CD14-positive monocyte (primary cell): ENCODE results near the gene MYO7A. TPM values are rescaled to one million over a fixed set of nuclear protein-coding genes. Genes with fewer than 3 reads are reported as not detected.

Source experiments
- DNase-seq, 3 donors: peaks; one replicate each; pipeline ENCODE4 v3.0.0-alpha.2; 2011 to 2022
- H2AFZ ChIP-seq: 2 replicates; pipeline ENCODE4 v1.6.0; 2012; ENCODE audit warnings: mild to moderate bottlenecking, low read depth, low read length, inconsistent platforms; ENCODE audit not compliant: insufficient read depth, poor library complexity, severe bottlenecking
- H3K27ac ChIP-seq, 2 donors: 1 replicate in 1 of 2; 2 replicates in 1 of 2; pipeline ENCODE4 v1.5.1; 2012 to 2013; ENCODE audit warnings: low read length in 2 of 2, control low read depth in 1 of 2, inconsistent platforms in 1 of 2, low read depth in 1 of 2, mild to moderate bottlenecking in 1 of 2
- H3K27me3 ChIP-seq, 2 donors: one replicate each; pipeline versions ENCODE4 v1.6.0 to v1.6.1; 2011 to 2013; ENCODE audit warnings: low read length in 2 of 2; ENCODE audit not compliant: control insufficient read depth in 2 of 2, insufficient read depth in 2 of 2
- H3K36me3 ChIP-seq, 2 donors: replicated peaks in 1 of 2; 1 replicate in 1 of 2; 2 replicates in 1 of 2; pipeline versions ENCODE4 v1.5.1 to v1.6.1; 2012 to 2013; ENCODE audit warnings: low read length in 2 of 2, control low read depth in 1 of 2, inconsistent platforms in 1 of 2, mild to moderate bottlenecking in 1 of 2; ENCODE audit not compliant: insufficient read depth in 2 of 2, control insufficient read depth in 1 of 2
- H3K4me1 ChIP-seq, 2 donors: 1 replicate in 1 of 2; 2 replicates in 1 of 2; pipeline versions ENCODE4 v1.5.1 to v1.6.1; 2012 to 2013; ENCODE audit warnings: low read length in 2 of 2, control low read depth in 1 of 2, inconsistent platforms in 1 of 2, mild to moderate bottlenecking in 1 of 2, moderate library complexity in 1 of 2; ENCODE audit not compliant: insufficient read depth in 2 of 2, control insufficient read depth in 1 of 2
- H3K4me2 ChIP-seq: replicated peaks from 2 replicates; pipeline ENCODE3; 2012; ENCODE audit warnings: low read length, moderate library complexity, mild to moderate bottlenecking; ENCODE audit not compliant: poor library complexity, severe bottlenecking; ENCODE audit errors: extremely low read depth
- H3K4me3 ChIP-seq, 3 experiments: fragments of 200-600 bp in 1 of 3; sonication (generic) in 1 of 3; replicated peaks in 1 of 3; 1 replicate in 2 of 3; 2 replicates in 1 of 3; pipeline ENCODE4 v1.5.1; 2011 to 2013; ENCODE audit warnings: low read length in 3 of 3, mild to moderate bottlenecking in 3 of 3, control low read depth in 2 of 3, low read depth in 2 of 3, inconsistent platforms in 1 of 3, moderate library complexity in 1 of 3
- H3K79me2 ChIP-seq: 2 replicates; pipeline ENCODE4 v1.6.0; 2012; ENCODE audit warnings: mild to moderate bottlenecking, control low read depth, inconsistent platforms, low read length, moderate library complexity; ENCODE audit not compliant: insufficient read depth
- H3K9ac ChIP-seq: 2 replicates; pipeline ENCODE4 v1.6.0; 2017; ENCODE audit warnings: low read length, mild to moderate bottlenecking; ENCODE audit not compliant: insufficient read depth, poor library complexity, severe bottlenecking
- H3K9me3 ChIP-seq, 2 donors: replicated peaks in 1 of 2; 1 replicate in 1 of 2; 2 replicates in 1 of 2; pipeline versions ENCODE4 v1.5.1 to v1.6.1; 2012 to 2013; ENCODE audit warnings: low read length in 2 of 2, control low read depth in 1 of 2; ENCODE audit not compliant: control insufficient read depth in 1 of 2, insufficient read depth in 1 of 2
- H4K20me1 ChIP-seq: 2 replicates; pipeline ENCODE4 v1.6.0; 2012; ENCODE audit warnings: mild to moderate bottlenecking, low read length, control low read depth, moderate library complexity; ENCODE audit not compliant: insufficient read depth
- H3K27ac Mint-ChIP-seq, 7 donors: one replicate each; pipeline ENCODE4 v1.8.0; 2020; ENCODE audit warnings: mild to moderate bottlenecking in 7 of 7, mixed read lengths in 7 of 7, moderate library complexity in 6 of 7, inconsistent platforms in 2 of 7
- H3K27me3 Mint-ChIP-seq, 3 donors: one replicate each; pipeline ENCODE4 v1.8.0; 2021 to 2022; ENCODE audit warnings: low read depth in 3 of 3, mild to moderate bottlenecking in 3 of 3, mixed read lengths in 3 of 3, moderate library complexity in 3 of 3, inconsistent platforms in 1 of 3
- H3K36me3 Mint-ChIP-seq, 2 donors: one replicate each; pipeline ENCODE4 v1.8.0; 2020; ENCODE audit warnings: mixed read lengths in 2 of 2, inconsistent platforms in 1 of 2, mild to moderate bottlenecking in 1 of 2
- H3K4me1 Mint-ChIP-seq: one replicate; pipeline ENCODE4 v1.8.0; 2020; ENCODE audit warnings: mild to moderate bottlenecking, mixed read lengths
- H3K4me3 Mint-ChIP-seq, 2 donors: one replicate each; pipeline ENCODE4 v1.8.0; 2020; ENCODE audit warnings: mild to moderate bottlenecking in 2 of 2, mixed read lengths in 2 of 2, moderate library complexity in 1 of 2
- H3K9me3 Mint-ChIP-seq, 7 donors: one replicate each; pipeline ENCODE4 v1.8.0; 2020 to 2022; ENCODE audit warnings: mixed read lengths in 7 of 7, mild to moderate bottlenecking in 6 of 7, moderate library complexity in 6 of 7, inconsistent platforms in 2 of 7
- CTCF ChIP-seq: fragments of 200-600 bp; IDR thresholded peaks from one replicate; pipeline ENCODE4 v1.8.0; 2022; ENCODE audit warnings: antibody characterized with exemption, mild to moderate bottlenecking
- WGBS: methylation state at CpG from one replicate; pipeline ENCODE4 v1.1.5; 2013; ENCODE audit warnings: missing lambda C conversion rate; ENCODE audit not compliant: insufficient coverage; 5-methylcytosine and 5-hydroxymethylcytosine counted together
- intact Hi-C, 2 donors: fragments of 100-400 bp; cut with micrococcal nuclease; formaldehyde crosslinking; loops; one replicate each; pipeline versions ENCODE4 v1.15.0 to v1.15.1; 2023
- polyA plus RNA-seq, 3 donors: library from polyadenylated mRNA; depleted of rRNA in 1 of 3; unstranded in 2 of 3; stranded (reverse) in 1 of 3; fragments of 300-500 nt in 2 of 3; fragments of >200 nt in 1 of 3; fragmentation: Illumina TruSeq in 2 of 3; gene quantifications; 1 replicate in 2 of 3; 2 replicates in 1 of 3; pipeline ENCODE4 v1.2.3, GENCODE V29; 2012 to 2021

MYO7A gene
- polyA plus RNA-seq, 3 donors = 3.5 to 7.8 (median 3.6) TPM

- H4K20me1 ChIP-seq = no peaks in the 10 kb centered on the region
- H3K27ac ChIP-seq = no peak overlapping the region
- no peak overlapping the region for H2AFZ ChIP-seq
- H3K36me3 ChIP-seq = no peaks in the 10 kb centered on the region
- peaks cover 10% of the 10 kb centered on the region for H3K4me1 Mint-ChIP-seq
- H3K4me3 Mint-ChIP-seq = no peak overlapping the region
- intact Hi-C loops = no loop called here
- no peak overlapping the region for H3K4me3 ChIP-seq
- no peaks in the 10 kb centered on the region for H3K27me3 ChIP-seq
- H3K9me3 Mint-ChIP-seq = no peaks in the 10 kb centered on the region
- H3K4me1 ChIP-seq = no peaks in the 10 kb centered on the region
- WGBS = no CpG with 5 or more reads among the region's 9 CpGs
- H3K27me3 Mint-ChIP-seq = peaks cover 3 to 8% (median 3%) of the 10 kb centered on the region in 3 donors
- H3K4me2 ChIP-seq = no peak overlapping the region
- no peak for TF ChIP-seq CTCF
- no peaks in the 10 kb centered on the region for H3K9me3 ChIP-seq
- H3K9ac ChIP-seq = no peak overlapping the region
- peak overlapping the region in 1 of 7 donors; percentile 12 for H3K27ac Mint-ChIP-seq
- no peak for DNase-seq
- H3K36me3 Mint-ChIP-seq = no peaks in the 10 kb centered on the region
- no peaks in the 10 kb centered on the region for H3K79me2 ChIP-seq
Observed at GRCh38 chr11:77108436-77108835, 19.6 kb upstream of the MYO7A start.

GRCh38 chr11:77109236-77110019, 18.6 kb upstream of the MYO7A start:
- no peaks in the 10 kb centered on the region for H3K36me3 ChIP-seq

More at GRCh38 chr11:77109236-77110019, 18.6 kb upstream of the MYO7A start:
- H3K27ac Mint-ChIP-seq = no peak overlapping the region
- no peaks in the 10 kb centered on the region for H3K4me1 ChIP-seq
- H3K79me2 ChIP-seq = no peaks in the 10 kb centered on the region
- H3K9me3 ChIP-seq = no peaks in the 10 kb centered on the region
- H3K9me3 Mint-ChIP-seq = no peaks in the 10 kb centered on the region
- no peak for TF ChIP-seq CTCF
- H3K4me3 ChIP-seq = no peak overlapping the region
- H3K27ac ChIP-seq = no peak overlapping the region
- H2AFZ ChIP-seq = no peak overlapping the region
- no peaks in the 10 kb centered on the region for H3K27me3 ChIP-seq
- no peak overlapping the region for H3K4me2 ChIP-seq
- no peaks in the 10 kb centered on the region for H4K20me1 ChIP-seq
- H3K36me3 Mint-ChIP-seq = no peaks in the 10 kb centered on the region
- H3K9ac ChIP-seq = no peak overlapping the region
- intact Hi-C loops = no loop called here
- no peak overlapping the region for H3K4me3 Mint-ChIP-seq
- peaks cover 11% of the 10 kb centered on the region for H3K4me1 Mint-ChIP-seq
- peaks cover 3 to 8% (median 3%) of the 10 kb centered on the region in 3 donors for H3K27me3 Mint-ChIP-seq
- 63% methylated on average over 3 of the region's 11 CpGs for WGBS
- no peak for DNase-seq
